ENCODE results near the gene JAZF1. TPM values are rescaled to one million over a fixed set of nuclear protein-coding genes. Genes with fewer than 3 reads are reported as not detected.

JAZF1 gene
- total and polyA plus RNA-seq, 2 of the 8 experiments (the other 6 are each of a cell fraction or from before 2014, with no cell fraction given), result 2.6 to 21.8 TPM

- peak; percentile 72; the same call in 1 of the 2 replicates for TF ChIP-seq TEAD4 (IDR thresholded peaks at IDR 0.05; ENCODE audit: low read depth, low read length)
- TF ChIP-seq KDM1A (IDR thresholded peaks at IDR 0.05; ENCODE audit: borderline replicate concordance, low read length), result no peak
- TF ChIP-seq, protein P1, sequence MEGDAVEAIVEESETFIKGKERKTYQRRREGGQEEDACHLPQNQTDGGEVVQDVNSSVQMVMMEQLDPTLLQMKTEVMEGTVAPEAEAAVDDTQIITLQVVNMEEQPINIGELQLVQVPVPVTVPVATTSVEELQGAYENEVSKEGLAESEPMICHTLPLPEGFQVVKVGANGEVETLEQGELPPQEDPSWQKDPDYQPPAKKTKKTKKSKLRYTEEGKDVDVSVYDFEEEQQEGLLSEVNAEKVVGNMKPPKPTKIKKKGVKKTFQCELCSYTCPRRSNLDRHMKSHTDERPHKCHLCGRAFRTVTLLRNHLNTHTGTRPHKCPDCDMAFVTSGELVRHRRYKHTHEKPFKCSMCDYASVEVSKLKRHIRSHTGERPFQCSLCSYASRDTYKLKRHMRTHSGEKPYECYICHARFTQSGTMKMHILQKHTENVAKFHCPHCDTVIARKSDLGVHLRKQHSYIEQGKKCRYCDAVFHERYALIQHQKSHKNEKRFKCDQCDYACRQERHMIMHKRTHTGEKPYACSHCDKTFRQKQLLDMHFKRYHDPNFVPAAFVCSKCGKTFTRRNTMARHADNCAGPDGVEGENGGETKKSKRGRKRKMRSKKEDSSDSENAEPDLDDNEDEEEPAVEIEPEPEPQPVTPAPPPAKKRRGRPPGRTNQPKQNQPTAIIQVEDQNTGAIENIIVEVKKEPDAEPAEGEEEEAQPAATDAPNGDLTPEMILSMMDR (IDR thresholded peaks at IDR 0.05; ENCODE audit: control extremely low read depth in 1 of 3, insufficient read depth in 1 of 3, low read depth in 1 of 3, low read length in 3 of 3), result peak in 2 of 3 experiments; percentile 9 to 48; a peak in 2 of 4 replicates
Observed at GRCh38 chr7:27933671-27934565, 246.7 kb downstream of the JAZF1 start (continued).

Data from H1 (cell line).